HL-60 (cell line): Measurements from ENCODE around the gene MKI67.

ENCODE experiments used
- POLR2AphosphoS5 ChIP-seq: IDR thresholded peaks from 2 replicates; pipeline ENCODE4 v1.6.1; 2012; ENCODE audit warnings: low read depth
- TF ChIP-seq, protein P1 (sequence below): IDR thresholded peaks from one replicate; pipeline ENCODE4 v1.5.1; 2011; ENCODE audit warnings: low read length, control low read depth, inconsistent platforms; ENCODE audit not compliant: insufficient read depth
- TF ChIP-seq, protein P2 (sequence below): IDR thresholded peaks from 2 replicates; pipeline ENCODE4 v1.6.1; 2012; ENCODE audit warnings: low read depth; ENCODE audit not compliant: insufficient replicate concordance

DNA sequence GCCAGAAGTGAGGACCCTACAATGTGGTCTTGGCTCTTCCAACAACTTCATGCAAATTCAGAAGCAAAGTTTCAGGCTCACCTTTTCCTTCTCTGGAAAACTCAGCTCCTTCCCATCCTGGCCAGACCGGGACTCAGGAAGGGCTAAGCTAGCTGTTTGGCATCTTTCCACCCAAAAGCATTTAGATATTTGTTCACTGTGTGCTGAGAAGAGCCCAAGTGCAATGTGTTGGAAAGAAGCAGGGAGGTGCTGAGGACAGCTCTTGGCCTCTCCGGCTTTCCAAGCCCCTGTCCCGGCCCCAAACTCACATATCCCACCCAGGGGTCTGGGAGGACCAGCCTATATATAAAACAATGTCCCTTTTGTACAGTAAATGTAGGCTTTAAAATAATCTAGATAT is 44.5 kb downstream of the MKI67 start:
- TF ChIP-seq POLR2AphosphoS5 = no peak
- TF ChIP-seq, protein P1, sequence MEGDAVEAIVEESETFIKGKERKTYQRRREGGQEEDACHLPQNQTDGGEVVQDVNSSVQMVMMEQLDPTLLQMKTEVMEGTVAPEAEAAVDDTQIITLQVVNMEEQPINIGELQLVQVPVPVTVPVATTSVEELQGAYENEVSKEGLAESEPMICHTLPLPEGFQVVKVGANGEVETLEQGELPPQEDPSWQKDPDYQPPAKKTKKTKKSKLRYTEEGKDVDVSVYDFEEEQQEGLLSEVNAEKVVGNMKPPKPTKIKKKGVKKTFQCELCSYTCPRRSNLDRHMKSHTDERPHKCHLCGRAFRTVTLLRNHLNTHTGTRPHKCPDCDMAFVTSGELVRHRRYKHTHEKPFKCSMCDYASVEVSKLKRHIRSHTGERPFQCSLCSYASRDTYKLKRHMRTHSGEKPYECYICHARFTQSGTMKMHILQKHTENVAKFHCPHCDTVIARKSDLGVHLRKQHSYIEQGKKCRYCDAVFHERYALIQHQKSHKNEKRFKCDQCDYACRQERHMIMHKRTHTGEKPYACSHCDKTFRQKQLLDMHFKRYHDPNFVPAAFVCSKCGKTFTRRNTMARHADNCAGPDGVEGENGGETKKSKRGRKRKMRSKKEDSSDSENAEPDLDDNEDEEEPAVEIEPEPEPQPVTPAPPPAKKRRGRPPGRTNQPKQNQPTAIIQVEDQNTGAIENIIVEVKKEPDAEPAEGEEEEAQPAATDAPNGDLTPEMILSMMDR = no peak
- TF ChIP-seq, protein P2, sequence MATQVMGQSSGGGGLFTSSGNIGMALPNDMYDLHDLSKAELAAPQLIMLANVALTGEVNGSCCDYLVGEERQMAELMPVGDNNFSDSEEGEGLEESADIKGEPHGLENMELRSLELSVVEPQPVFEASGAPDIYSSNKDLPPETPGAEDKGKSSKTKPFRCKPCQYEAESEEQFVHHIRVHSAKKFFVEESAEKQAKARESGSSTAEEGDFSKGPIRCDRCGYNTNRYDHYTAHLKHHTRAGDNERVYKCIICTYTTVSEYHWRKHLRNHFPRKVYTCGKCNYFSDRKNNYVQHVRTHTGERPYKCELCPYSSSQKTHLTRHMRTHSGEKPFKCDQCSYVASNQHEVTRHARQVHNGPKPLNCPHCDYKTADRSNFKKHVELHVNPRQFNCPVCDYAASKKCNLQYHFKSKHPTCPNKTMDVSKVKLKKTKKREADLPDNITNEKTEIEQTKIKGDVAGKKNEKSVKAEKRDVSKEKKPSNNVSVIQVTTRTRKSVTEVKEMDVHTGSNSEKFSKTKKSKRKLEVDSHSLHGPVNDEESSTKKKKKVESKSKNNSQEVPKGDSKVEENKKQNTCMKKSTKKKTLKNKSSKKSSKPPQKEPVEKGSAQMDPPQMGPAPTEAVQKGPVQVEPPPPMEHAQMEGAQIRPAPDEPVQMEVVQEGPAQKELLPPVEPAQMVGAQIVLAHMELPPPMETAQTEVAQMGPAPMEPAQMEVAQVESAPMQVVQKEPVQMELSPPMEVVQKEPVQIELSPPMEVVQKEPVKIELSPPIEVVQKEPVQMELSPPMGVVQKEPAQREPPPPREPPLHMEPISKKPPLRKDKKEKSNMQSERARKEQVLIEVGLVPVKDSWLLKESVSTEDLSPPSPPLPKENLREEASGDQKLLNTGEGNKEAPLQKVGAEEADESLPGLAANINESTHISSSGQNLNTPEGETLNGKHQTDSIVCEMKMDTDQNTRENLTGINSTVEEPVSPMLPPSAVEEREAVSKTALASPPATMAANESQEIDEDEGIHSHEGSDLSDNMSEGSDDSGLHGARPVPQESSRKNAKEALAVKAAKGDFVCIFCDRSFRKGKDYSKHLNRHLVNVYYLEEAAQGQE = no peak
